ENCODE measurements around the gene WWC2.

The WWC2 gene

GRCh38 chr4:183260491-183261151 is 161.6 kb downstream of the WWC2 start:
- DNase-seq: no peak

DNA sequence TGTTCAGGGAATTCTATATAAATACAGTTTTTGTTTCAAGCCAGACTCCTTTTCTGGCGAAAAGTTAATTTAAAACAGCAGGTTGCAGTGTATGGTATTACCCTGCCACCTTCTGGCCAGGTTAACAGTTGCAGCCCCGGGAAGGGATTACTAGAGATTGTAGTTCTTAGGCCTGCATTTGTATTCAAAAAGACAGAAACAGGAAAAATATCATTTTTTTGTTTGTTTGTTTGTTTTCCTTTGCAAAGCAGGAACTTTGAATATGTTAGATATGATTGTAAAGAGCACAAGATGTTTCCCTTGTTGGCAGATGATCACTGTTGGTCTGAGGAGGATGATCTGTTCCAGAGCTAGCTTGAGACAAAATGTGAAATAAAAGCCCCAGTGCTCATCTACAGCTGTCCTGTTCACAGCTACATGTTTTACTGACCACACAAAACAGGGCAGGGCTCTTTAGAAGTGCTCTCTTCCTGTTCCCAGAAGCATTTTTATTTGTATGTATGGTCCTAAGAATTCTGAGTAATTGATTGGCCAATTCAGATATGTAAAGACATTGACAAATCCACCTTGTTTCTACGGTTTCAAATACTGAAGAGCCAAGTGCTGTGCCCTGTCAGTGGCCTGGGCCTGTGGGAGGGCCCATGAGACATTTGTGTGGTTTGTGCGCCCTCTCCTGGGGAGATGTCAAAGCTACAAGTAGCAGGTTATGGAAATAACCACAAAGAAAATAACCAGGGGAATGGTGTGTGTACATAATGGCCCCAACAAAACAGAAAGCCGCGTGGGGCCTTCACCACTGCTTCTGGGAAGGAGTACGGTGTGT is 163.1 kb downstream of the WWC2 start:
- peak; percentile 72 for DNase-seq

GRCh38 chr4:183262776-183263100 is 163.7 kb downstream of the WWC2 start:
- no peak for DNase-seq

GRCh38 chr4:183263787-183264386 is 164.8 kb downstream of the WWC2 start:
- DNase-seq: no peak

DNA sequence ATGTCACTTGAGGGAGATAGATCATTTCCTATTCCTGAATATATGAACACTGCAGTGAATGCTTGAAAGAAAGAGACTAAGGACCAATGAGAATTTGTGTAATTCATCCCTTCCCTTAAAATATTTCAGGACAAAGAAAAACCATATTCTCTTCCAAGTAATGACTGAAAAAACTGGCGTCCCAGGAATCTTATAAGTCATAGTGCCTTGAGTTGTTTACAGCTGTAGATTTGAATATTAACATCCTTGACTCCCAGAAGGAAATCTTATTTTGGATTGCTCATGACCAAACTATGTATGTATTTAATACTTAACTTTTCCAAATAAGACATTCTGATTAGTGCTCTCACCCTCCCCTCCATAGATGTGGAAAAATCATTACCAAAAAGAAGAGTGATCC is 165.6 kb downstream of the WWC2 start:
- no peak for DNase-seq

DNA sequence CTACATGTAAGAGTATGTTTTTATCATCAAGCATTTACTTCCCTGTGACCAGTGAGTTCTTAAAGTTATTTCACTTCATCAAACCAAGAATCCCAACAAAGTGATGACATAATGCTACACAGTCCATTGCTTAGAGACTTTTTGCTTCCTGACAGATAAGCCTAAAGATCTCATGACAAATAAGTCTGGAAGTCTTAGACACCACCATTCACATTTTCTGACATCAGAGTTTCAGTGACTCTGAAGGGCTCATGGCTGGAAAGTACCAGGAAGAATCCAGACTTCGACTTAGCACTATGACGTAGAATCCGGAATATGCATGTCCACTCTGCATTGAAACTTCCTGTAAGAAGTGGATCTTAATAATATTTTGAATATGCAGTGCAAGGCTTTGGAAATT is 167.3 kb downstream of the WWC2 start:
- no peak for DNase-seq

DNA sequence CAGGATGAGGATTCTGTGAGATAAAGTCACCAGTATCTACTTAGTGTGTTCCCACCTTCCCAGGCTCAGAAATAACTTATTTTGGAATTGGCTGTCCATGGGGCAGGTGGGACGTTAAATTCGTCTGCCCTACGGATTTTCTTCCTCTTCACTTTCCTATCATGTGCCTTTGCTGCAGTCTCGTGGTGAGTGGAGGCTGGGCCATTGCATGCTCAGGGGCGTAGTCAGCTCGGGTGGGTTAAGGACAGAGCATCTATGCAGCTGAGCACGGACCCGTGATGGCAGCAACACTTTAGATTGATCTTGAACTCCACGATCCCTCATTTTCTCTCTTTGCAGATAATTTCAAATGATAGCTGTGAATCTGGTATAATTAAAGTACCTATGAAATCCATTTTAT is 169.5 kb downstream of the WWC2 start:
- DNase-seq: no peak

GRCh38 chr4:183272384-183272783 is 173.3 kb downstream of the WWC2 start:
- DNase-seq: no peak

GRCh38 chr4:183276106-183276505 is 177.0 kb downstream of the WWC2 start:
- DNase-seq: no peak

DNA sequence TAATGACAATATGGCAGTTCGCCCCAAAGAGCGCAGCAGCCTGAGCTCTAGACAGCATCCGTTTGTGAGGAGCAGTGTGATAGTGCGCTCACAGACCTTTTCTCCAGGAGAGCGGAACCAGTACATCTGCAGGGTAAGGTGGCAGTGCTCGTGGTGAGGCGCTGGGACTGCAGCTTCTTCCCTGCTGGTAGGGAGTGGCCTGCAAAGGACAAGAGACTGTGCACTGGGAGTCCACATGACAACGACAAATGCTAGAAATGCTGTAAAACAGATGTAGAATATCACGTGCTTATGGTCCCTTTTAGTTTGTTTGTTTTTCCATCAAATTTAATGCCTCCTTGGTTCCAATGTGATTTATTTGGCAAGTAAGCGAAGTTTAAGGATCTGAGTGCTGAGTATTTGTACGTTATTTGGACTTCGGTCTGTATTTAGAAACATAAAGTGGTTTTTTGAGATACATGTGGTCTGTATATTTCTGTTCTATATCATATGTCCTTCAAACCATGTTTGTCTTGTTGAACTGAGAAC is 185.3 kb downstream of the WWC2 start:
- DNase-seq: no peak

- no peak for DNase-seq
Measured at GRCh38 chr4:183284965-183285364, 185.9 kb downstream of the WWC2 start.

- no peak for DNase-seq
Measured at GRCh38 chr4:183285886-183286285, 186.8 kb downstream of the WWC2 start.

GRCh38 chr4:183286590-183287308 is 187.7 kb downstream of the WWC2 start:
- DNase-seq: no peak

DNA sequence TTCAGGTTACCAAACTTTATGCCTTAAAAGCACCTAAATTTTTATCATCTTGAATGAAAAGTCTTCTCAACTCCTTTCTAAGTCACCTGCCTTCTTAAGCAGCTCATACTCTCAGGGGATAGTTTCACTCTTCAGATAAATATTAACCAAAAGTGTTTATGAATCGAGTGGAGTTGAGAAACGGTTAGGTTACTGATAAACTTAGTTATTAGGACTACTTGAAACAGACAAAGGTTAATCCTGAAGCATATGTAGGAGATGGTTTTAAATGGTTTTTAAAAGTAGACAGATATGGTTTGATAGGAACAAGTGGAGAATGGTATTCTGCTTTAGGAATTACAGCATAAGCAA is 188.2 kb downstream of the WWC2 start:
- DNase-seq: no peak

DNA sequence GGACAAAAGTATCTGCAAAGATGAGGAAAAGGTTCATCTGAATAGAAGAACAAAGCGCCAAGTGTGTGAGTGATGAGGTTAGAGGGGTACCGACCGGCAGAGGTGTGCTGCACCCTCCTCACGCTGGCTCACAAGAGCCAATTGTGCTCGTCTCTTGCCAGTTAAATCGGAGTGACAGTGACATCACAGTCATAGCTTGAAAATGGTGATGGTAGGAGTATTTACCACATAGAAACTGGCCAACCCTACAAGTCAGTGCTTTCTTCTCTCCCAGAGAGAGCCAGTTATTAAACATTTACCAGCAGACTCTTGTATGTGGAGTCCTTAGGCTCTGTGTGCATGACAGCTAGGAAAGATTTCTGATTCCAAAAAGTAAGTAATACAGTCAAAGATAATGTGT is 188.6 kb downstream of the WWC2 start:
- DNase-seq: no peak

DNA sequence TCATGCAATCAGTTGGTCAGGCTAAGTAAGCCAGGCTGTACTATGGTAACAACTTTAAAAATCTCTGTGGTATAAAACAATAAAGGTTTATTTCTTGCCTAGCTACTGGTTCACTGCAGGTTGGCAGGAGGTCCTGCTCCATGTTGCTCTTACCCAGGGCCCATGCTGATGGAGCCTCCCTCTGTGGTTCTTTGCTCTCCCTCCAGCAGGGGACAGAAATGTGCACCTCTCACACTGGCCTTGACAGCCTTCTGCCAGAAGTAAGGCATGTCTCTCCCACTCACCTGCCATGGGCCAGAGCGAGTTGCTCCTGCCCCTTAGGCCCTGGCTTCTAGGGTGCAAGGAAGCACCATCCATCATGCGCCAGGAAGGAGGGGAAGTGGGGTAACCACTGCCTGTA is 189.9 kb downstream of the WWC2 start:
- no peak for DNase-seq

DNA sequence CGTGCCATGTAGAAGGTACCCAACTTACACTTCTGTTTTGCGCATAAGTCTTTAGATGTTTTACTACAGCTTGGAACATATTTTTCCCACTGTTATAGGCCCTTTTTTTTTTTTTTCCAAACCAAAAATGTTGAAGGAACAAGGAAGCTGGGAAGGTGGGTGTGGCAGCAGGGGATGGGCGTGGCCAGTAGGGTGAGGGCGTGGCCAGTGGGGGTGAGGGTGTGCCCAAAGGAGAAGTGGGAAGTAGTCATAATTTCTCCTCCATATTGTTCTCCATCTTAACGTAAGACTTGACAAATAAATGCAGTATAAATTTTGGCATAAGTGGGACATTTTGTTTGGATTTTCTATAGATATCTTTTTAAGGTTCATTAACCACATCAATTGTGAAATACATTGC is 190.6 kb downstream of the WWC2 start:
- DNase-seq: no peak

- DNase-seq: no peak
Measured at GRCh38 chr4:183291070-183291469, 192.0 kb downstream of the WWC2 start.

GRCh38 chr4:183295711-183296110 is 196.7 kb downstream of the WWC2 start:
- DNase-seq: no peak

DNA sequence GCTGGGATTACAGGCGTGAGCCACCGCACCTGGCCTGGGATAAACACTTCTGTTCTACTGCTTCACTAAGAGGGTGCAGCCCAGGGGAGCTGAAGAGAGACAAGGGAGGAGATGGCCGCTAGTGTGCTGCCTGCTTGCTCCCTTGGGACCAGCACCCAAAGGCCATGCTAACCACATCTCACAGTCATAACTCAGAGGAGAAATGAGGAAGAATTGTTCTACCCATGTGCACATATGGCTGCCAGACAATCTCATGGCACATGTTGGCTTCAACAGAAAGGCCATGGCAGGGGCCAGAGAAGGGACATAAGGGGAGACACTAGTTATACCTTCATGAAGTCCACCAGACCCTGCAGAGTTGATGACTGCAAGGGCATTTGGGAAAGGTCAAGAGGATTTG is 198.6 kb downstream of the WWC2 start:
- no peak for DNase-seq

GRCh38 chr4:183299464-183299863 is 200.4 kb downstream of the WWC2 start:
- DNase-seq: no peak

DNA sequence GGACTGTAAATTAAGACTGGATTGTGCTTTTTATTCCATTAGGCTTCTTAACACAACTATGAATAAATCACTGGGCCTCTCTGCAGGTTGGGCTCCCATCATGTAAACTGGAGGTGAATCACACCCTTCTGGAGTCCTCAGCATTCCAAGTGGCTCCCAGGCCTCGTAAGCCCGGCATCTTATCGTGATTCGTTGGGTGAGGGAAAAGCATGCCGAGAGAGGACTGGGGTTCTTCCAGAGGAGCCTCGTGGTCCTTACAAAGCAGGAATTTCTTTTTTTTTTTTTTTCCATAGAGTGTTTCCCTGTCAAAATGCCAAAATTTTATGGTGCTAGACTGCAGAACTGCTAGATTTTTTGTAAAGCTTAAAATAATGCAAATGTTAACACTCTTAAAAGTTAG is 201.0 kb downstream of the WWC2 start:
- no peak for DNase-seq

DNA sequence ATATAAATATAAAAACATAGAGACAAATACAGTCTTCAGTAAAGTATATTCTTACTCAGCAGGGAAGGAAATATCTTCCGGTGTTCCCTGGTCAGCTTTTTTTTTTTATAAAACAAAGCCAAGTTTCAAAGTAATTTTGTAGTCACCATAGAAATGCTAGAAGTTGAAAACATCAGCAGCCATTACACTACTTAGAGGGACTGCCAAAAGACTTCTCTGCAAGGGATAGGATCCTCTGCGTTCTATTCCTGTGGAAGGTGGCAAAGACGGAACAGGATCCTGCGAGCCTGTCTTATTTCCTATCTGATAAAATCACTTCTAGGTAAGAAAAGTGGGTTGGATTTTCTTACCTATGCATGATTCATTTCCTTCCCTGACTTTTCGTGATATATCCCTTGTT is 201.6 kb downstream of the WWC2 start:
- no peak for DNase-seq

- no peak for DNase-seq
Measured at GRCh38 chr4:183303301-183303700, 204.2 kb downstream of the WWC2 start.

Data from CD4-positive, alpha-beta T cell treated with Interleukin-10 for 1 hour (primary cell).